ENCODE measurements around the gene HERPUD2.
A peak's percentile ranks its signal among the peaks of the same experiment; 100 is the strongest.

- TF ChIP-seq CTCF (IDR thresholded peaks at IDR 0.05) (no peak), REST (IDR thresholded peaks at IDR 0.05; ENCODE audit: insufficient read depth in 1 of 2, low read depth in 2 of 2, low read length in 1 of 2) (0 out of 4 replicates have a peak, but pooled peaks of 1 of the 2 experiments have one; percentile 14), POLR2AphosphoS5 (IDR thresholded peaks at IDR 0.05; ENCODE audit: low read depth, low read length) (peak; percentile 97)
Measured at GRCh38 chr7:35694784-35695472, at the start of gene HERPUD2.

Measured in Panc1 (cell line).